Activated naive CD8-positive, alpha-beta T cell treated with anti-CD3 and anti-CD28 coated beads for 36 hours (primary cell): ENCODE results near the gene CRYGS. TPM values are rescaled to one million over a fixed set of nuclear protein-coding genes. Genes with fewer than 3 reads are reported as not detected.
"Not testable (repeated sequence)": the region's sequence is repeated elsewhere in the genome, so short reads cannot be mapped to it uniquely, and the experiment has no call there.

ENCODE experiments used
- DNase-seq: peaks from one replicate; pipeline ENCODE4 v3.0.0; 2021
- H3K27ac Mint-ChIP-seq: one replicate; pipeline ENCODE4 v1.8.0; 2022; ENCODE audit warnings: mild to moderate bottlenecking, moderate library complexity, mixed read lengths
- H3K27me3 Mint-ChIP-seq: one replicate; pipeline ENCODE4 v1.8.0; 2022; ENCODE audit warnings: mild to moderate bottlenecking, mixed read lengths
- H3K36me3 Mint-ChIP-seq: one replicate; pipeline ENCODE4 v1.8.0; 2021; ENCODE audit warnings: mild to moderate bottlenecking, mixed read lengths
- H3K4me1 Mint-ChIP-seq: one replicate; pipeline ENCODE4 v1.8.0; 2021; ENCODE audit warnings: mixed read lengths
- H3K4me3 Mint-ChIP-seq: one replicate; pipeline ENCODE4 v1.8.0; 2022; ENCODE audit warnings: mild to moderate bottlenecking, moderate library complexity, mixed read lengths
- H3K9me3 Mint-ChIP-seq: one replicate; pipeline ENCODE4 v1.8.0; 2022; ENCODE audit warnings: mixed read lengths
- total RNA-seq, 2 experiments: library from RNA; stranded (reverse); gene quantifications; one replicate each; pipeline ENCODE4 v1.2.3, GENCODE V29; 2021

Gene CRYGS
- total RNA-seq, 2 experiments from 2014 or later, result 1.7 TPM

DNA sequence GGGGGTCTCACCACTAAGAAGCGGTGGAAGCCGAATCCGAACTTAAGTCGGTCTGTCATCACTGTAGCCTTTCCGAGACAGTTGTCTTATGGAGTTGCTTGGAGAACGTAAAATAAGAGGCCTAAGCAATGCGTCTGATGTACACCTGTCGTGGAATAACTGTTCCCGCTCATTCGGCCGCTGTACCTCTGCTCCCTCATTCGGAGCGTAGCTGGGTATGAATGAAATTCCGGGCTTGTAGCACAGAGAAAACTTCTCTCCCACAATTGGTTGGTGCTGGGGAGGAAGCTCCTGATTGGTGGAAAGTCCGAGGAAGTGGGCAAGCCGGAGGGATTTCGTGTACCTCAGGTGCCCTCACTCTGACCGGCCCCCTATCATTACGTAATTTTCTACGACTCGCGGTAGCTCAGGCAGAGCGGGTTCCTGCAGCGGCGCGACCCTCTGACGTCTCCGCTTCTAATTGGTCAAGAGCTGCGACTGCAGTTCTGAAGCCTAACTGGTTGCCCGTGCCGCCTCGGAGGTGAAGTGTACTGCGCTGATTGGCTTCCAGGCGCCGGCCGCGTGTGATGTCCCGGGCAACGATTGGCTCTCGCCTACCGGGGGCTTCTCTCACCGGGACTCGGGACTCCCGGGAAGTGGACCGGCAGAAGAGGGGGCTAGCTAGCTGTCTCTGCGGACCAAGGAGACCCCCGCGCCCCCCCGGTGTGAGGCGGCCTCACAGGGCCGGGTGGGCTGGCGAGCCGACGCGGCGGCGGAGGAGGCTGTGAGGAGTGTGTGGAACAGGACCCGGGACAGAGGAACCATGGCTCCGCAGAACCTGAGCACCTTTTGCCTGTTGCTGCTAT, 26.1 kb upstream of the CRYGS start, which contains the start of gene DNAJB11:
Gene DNAJB11, plus strand, starts transcription at position 625 of the 845 bp plus-strand sequence. Its CDS starts 178 bp downstream, at position 803.
- Mint-ChIP-seq H3K4me3 (peak within 1 kb of the TSS; percentile 92), H3K27ac (peak within 1 kb of the TSS; percentile 95), H3K36me3 (peaks cover 9% of the 10 kb centered on the region), H3K9me3 (no peaks in the 10 kb centered on the region), H3K4me1 (peaks cover 44% of the 10 kb centered on the region), H3K27me3 (no peaks in the 10 kb centered on the region)
- peak; percentile 98 for DNase-seq

GRCh38 chr3:186569779-186570095, 25.6 kb upstream of the CRYGS start:
- peaks cover 45% of the 10 kb centered on the region for H3K4me1 Mint-ChIP-seq
- H3K9me3 Mint-ChIP-seq, result no peaks in the 10 kb centered on the region
- peak overlapping the region; percentile 95 for H3K27ac Mint-ChIP-seq
- H3K27me3 Mint-ChIP-seq, result no peaks in the 10 kb centered on the region
- H3K36me3 Mint-ChIP-seq, result peaks cover 9% of the 10 kb centered on the region
- no peak for DNase-seq
- H3K4me3 Mint-ChIP-seq, result peak overlapping the region; percentile 92

- Mint-ChIP-seq H3K27ac (peak overlapping the region; percentile 95), H3K4me3 (peak overlapping the region; percentile 92), H3K4me1 (peaks cover 45% of the 10 kb centered on the region)
- not testable (repeated sequence) for H3K9me3 Mint-ChIP-seq, DNase-seq, H3K36me3 Mint-ChIP-seq, H3K27me3 Mint-ChIP-seq
Measured at GRCh38 chr3:186569361-186569760, 25.2 kb upstream of the CRYGS start.

- peak; percentile 95 for DNase-seq
- Mint-ChIP-seq H3K27ac (peak within 1 kb of the TSS; percentile 87), H3K4me1 (peaks cover 42% of the 10 kb centered on the region), H3K27me3 (no peaks in the 10 kb centered on the region), H3K9me3 (no peaks in the 10 kb centered on the region), H3K4me3 (peak within 1 kb of the TSS; percentile 92), H3K36me3 (peaks cover 8% of the 10 kb centered on the region)
Measured at GRCh38 chr3:186567072-186567921, 23.1 kb upstream of the CRYGS start, which contains the start of gene TBCCD1. TBCCD1 (minus strand) TSS chr3:186567339; CDS start chr3:186564329, 3,010 bp downstream.

DNA sequence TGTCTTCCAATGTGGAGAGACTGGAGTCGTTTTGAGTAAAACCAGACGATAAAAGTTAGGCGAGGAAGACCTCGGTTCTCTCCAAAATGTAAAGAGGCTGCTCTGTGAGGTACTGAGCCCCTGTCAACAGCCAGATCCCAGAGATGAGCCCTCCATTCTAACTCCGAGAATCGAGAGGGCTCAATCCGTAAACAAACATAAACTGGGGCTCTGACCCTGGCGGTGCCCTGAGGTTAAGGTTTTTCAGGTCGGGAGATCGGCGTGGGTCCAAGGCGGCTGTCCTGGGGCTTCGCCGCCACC, 22.5 kb upstream of the CRYGS start:
- H3K27ac Mint-ChIP-seq, result peak overlapping the region; percentile 87
- peaks cover 14% of the 10 kb centered on the region for H3K36me3 Mint-ChIP-seq
- no peaks in the 10 kb centered on the region for H3K27me3 Mint-ChIP-seq
- no peaks in the 10 kb centered on the region for H3K9me3 Mint-ChIP-seq
- peak overlapping the region; percentile 92 for H3K4me3 Mint-ChIP-seq
- H3K4me1 Mint-ChIP-seq, result peaks cover 44% of the 10 kb centered on the region
- no peak for DNase-seq

DNA sequence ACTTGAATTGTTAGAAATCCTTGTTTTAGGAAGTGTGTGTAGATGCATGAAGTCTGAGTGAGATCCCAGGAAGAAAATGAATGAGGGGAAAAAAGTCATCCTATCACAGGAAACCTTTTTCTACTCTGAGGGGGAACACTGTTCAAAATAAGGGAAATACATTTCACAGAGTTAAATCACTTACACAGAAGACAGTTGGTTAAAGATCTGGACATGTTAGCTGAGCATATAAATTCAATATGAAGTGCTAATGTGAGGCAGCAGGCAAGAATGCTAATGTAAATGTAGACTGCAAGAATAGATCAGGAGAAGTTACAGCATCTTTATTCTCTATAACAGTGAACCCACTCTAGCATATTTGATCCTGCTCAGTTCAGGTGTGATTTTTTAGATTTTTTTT, 20.4 kb upstream of the CRYGS start:
- Mint-ChIP-seq H3K4me3 (no peak overlapping the region), H3K27ac (no peak overlapping the region), H3K27me3 (no peaks in the 10 kb centered on the region), H3K4me1 (peaks cover 48% of the 10 kb centered on the region), H3K9me3 (no peaks in the 10 kb centered on the region), H3K36me3 (peaks cover 25% of the 10 kb centered on the region)
- DNase-seq, result no peak

GRCh38 chr3:186552408-186553031, 8.3 kb upstream of the CRYGS start:
- DNase-seq, result no peak
- no peak overlapping the region for H3K4me3 Mint-ChIP-seq
- H3K27me3 Mint-ChIP-seq, result no peaks in the 10 kb centered on the region
- H3K27ac Mint-ChIP-seq, result no peak overlapping the region
- peaks cover 3% of the 10 kb centered on the region for H3K4me1 Mint-ChIP-seq
- H3K36me3 Mint-ChIP-seq, result peaks cover 19% of the 10 kb centered on the region
- H3K9me3 Mint-ChIP-seq, result no peaks in the 10 kb centered on the region

DNA sequence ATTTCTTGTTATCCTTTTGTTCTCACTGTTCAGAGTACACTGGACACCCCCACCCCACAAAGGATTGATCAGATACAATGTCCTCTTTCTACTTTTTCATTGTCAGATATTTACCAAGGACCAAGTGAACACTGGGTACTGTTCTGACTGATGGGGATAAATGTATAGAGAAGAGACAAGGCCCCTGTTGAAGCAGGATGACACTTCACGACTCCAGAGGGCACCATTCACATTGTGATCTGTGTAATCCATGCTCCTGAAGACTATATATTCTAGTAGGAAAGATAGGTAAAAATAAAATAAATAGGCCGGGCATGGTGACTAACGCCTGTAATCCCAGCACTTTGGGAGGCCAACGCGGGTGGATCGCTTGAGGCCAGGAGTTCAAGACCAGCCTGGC, 7.2 kb upstream of the CRYGS start:
- peaks cover 18% of the 10 kb centered on the region for H3K36me3 Mint-ChIP-seq
- no peak for DNase-seq
- H3K9me3 Mint-ChIP-seq, result no peaks in the 10 kb centered on the region
- H3K27ac Mint-ChIP-seq, result no peak overlapping the region
- no peaks in the 10 kb centered on the region for H3K4me1 Mint-ChIP-seq
- H3K27me3 Mint-ChIP-seq, result no peaks in the 10 kb centered on the region
- H3K4me3 Mint-ChIP-seq, result no peak overlapping the region

DNA sequence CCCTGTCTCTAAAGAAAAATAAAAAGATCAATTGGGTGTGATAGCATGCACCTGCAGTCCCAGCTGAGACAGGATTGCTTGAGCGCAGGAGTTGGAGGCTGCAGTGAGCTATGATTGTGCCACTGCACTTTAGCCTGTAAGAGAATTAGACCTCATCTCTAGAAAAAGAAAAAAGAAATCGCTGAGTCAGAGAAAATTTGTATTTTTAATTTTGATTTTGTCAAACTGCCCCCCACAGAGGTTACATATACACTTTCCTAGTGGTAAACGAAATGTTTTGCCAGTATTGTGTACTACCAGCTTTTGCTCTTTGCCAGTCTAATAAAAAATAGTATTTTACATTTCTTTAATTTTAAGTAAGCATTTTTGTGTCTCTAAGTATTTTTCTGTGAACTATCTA, 5.3 kb upstream of the CRYGS start:
- Mint-ChIP-seq H3K4me3 (no peak overlapping the region), H3K27ac (no peak overlapping the region), H3K27me3 (no peaks in the 10 kb centered on the region), H3K4me1 (no peaks in the 10 kb centered on the region), H3K36me3 (peaks cover 12% of the 10 kb centered on the region), H3K9me3 (no peaks in the 10 kb centered on the region)
- no peak for DNase-seq

- no peak overlapping the region for H3K4me3 Mint-ChIP-seq
Measured at GRCh38 chr3:186540835-186541226, 3.3 kb downstream of the CRYGS start.

GRCh38 chr3:186540221-186540834, 3.9 kb downstream of the CRYGS start:
- Mint-ChIP-seq H3K27me3 (no peaks in the 10 kb centered on the region), H3K36me3 (peaks cover 9% of the 10 kb centered on the region), H3K9me3 (no peaks in the 10 kb centered on the region), H3K4me1 (peaks cover 54% of the 10 kb centered on the region), H3K4me3 (no peak overlapping the region), H3K27ac (no peak overlapping the region)
- DNase-seq, result peak; percentile 77

More at GRCh38 chr3:186540835-186541226, 3.3 kb downstream of the CRYGS start:
- peaks cover 49% of the 10 kb centered on the region for H3K4me1 Mint-ChIP-seq
- peaks cover 9% of the 10 kb centered on the region for H3K36me3 Mint-ChIP-seq
- no peaks in the 10 kb centered on the region for H3K9me3 Mint-ChIP-seq
- no peaks in the 10 kb centered on the region for H3K27me3 Mint-ChIP-seq
- no peak for DNase-seq
- H3K27ac Mint-ChIP-seq, result no peak overlapping the region

DNA sequence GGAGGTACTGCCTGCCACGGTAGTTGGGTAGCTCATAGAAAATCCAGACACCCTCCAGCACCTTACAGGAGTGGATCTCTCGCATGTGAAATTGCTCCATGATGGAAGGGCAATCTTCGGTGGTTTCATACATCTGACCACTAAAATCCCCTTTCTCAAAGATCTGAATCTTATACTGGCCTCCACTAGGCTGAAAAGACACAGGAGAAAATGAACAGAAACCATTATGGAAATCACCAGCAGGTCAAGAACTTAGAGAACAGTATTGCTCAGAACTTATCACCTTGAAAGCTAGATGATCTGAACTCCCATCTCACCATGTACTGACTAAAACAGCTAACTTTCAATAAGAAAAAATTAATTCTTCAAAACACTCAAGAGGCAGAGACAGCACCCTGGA, 5.4 kb downstream of the CRYGS start:
- Mint-ChIP-seq H3K4me1 (peaks cover 67% of the 10 kb centered on the region), H3K36me3 (peaks cover 9% of the 10 kb centered on the region), H3K4me3 (no peak overlapping the region), H3K27me3 (no peaks in the 10 kb centered on the region), H3K27ac (peak overlapping the region; percentile 34), H3K9me3 (no peaks in the 10 kb centered on the region)
- no peak for DNase-seq

DNA sequence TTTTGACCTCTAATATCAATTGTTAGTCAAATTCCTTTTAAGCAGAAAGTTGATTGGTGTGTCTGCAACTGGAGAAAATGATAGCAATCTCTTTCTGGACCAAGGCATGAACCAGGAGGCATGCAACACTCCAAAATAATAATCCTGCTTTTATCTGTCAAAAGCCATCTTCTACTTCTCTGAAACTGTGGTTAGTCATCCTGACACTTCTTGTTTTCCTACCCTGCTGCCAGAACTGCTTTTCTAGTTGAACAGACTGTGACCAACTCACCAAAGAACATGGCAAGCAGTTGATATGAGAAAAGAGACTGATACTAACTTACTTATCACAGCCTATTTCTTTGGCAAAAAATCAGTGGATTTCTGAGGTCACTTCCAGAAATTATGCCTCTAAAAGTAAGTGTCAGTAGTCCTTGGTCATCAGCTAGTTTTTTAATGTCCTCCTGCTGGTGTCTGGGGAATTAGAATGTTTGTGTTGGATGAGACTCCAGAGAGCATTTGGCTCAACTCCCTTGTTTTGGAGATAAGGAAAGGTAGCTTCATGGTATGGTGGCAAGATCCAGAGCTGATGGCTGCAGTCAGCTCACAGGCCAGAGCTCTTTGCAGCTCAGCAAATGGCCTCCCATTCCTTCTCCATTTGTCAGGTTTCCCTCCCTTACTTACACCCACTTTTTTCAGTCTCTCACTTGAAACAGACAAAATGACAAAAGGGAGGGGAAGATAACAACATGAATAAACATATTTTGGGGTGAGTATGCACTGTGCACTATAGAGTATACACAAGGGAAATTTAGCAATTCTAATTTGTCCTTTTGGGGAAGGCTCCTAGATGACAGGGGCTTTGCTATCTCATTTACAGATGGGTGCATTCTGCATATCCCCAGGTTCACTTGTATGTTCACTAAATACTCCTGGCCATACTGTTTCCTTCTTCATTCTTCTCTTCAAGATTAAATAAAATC, 7.0 kb downstream of the CRYGS start:
- peak overlapping the region; percentile 86 for H3K27ac Mint-ChIP-seq
- peaks cover 81% of the 10 kb centered on the region for H3K4me1 Mint-ChIP-seq
- no peak for DNase-seq
- no peaks in the 10 kb centered on the region for H3K27me3 Mint-ChIP-seq
- H3K9me3 Mint-ChIP-seq, result no peaks in the 10 kb centered on the region
- H3K4me3 Mint-ChIP-seq, result no peak overlapping the region
- H3K36me3 Mint-ChIP-seq, result peaks cover 11% of the 10 kb centered on the region

- Mint-ChIP-seq H3K4me3 (peak overlapping the region; percentile 71), H3K27me3 (no peaks in the 10 kb centered on the region), H3K36me3 (peaks cover 23% of the 10 kb centered on the region), H3K4me1 (peaks cover 86% of the 10 kb centered on the region), H3K27ac (peak overlapping the region; percentile 98), H3K9me3 (peaks cover 2% of the 10 kb centered on the region)
- peak; percentile 70 for DNase-seq
Measured at GRCh38 chr3:186534113-186534669, 10.0 kb downstream of the CRYGS start.
